ENCODE data around the gene PRKAG1.

Gene PRKAG1

GRCh38 chr12:49039421-49040363 is 21.1 kb upstream of the PRKAG1 start:
- no peak for TF ChIP-seq CTCF (IDR thresholded peaks at IDR 0.05; ENCODE audit: low read depth, low read length)
- no peak for TF ChIP-seq EZH2phosphoT487 (IDR thresholded peaks at IDR 0.05; ENCODE audit: low read depth)
- H3K36me3 ChIP-seq (replicated peaks; ENCODE audit: low read depth, low read length) = peaks cover 70% of the 10 kb centered on the region
- H2AFZ ChIP-seq (ENCODE audit: low read depth, low read length) = no peak overlapping the region
- H3K9me3 ChIP-seq (ENCODE audit: insufficient read depth, low read length) = no peaks in the 10 kb centered on the region
- H3K27me3 ChIP-seq (ENCODE audit: low read depth, low read length) = no peaks in the 10 kb centered on the region
- no peak overlapping the region for H3K4me2 ChIP-seq (ENCODE audit: low read length)
- no peak overlapping the region for H3K9ac ChIP-seq (ENCODE audit: low read length)
- H3K79me2 ChIP-seq (ENCODE audit: low read length) = no peaks in the 10 kb centered on the region
- H3K4me1 ChIP-seq (ENCODE audit: low read length) = no peaks in the 10 kb centered on the region
- no peak overlapping the region for H3K27ac ChIP-seq (ENCODE audit: low read length)
- no peak overlapping the region for H3K4me3 ChIP-seq (ENCODE audit: low read length)
- H4K20me1 ChIP-seq (ENCODE audit: insufficient read depth, low read length) = peaks cover 3% of the 10 kb centered on the region

- no peaks in the 10 kb centered on the region for H3K79me2 ChIP-seq (ENCODE audit: low read length)
- H3K4me1 ChIP-seq (ENCODE audit: low read length) = no peaks in the 10 kb centered on the region
- no peak overlapping the region for H3K27ac ChIP-seq (ENCODE audit: low read length)
- H3K27me3 ChIP-seq (ENCODE audit: low read depth, low read length) = no peaks in the 10 kb centered on the region
- no peak overlapping the region for H3K9ac ChIP-seq (ENCODE audit: low read length)
- H3K36me3 ChIP-seq (replicated peaks; ENCODE audit: low read depth, low read length) = peaks cover 71% of the 10 kb centered on the region
- H3K4me3 ChIP-seq (ENCODE audit: low read length) = no peak overlapping the region
- TF ChIP-seq EZH2phosphoT487 (IDR thresholded peaks at IDR 0.05; ENCODE audit: low read depth) = no peak
- TF ChIP-seq CTCF (IDR thresholded peaks at IDR 0.05; ENCODE audit: low read depth, low read length) = no peak
- no peak overlapping the region for H2AFZ ChIP-seq (ENCODE audit: low read depth, low read length)
- no peak overlapping the region for H3K4me2 ChIP-seq (ENCODE audit: low read length)
- H3K9me3 ChIP-seq (ENCODE audit: insufficient read depth, low read length) = no peaks in the 10 kb centered on the region
- peaks cover 3% of the 10 kb centered on the region for H4K20me1 ChIP-seq (ENCODE audit: insufficient read depth, low read length)
These were observed 19.8 kb upstream of the PRKAG1 start for GRCh38 chr12:49038291-49038955.

GRCh38 chr12:49037947-49038237 is 19.3 kb upstream of the PRKAG1 start:
- H3K9me3 ChIP-seq (ENCODE audit: insufficient read depth, low read length) = no peaks in the 10 kb centered on the region
- no peak overlapping the region for H3K4me2 ChIP-seq (ENCODE audit: low read length)
- H3K4me3 ChIP-seq (ENCODE audit: low read length) = no peak overlapping the region
- no peaks in the 10 kb centered on the region for H3K27me3 ChIP-seq (ENCODE audit: low read depth, low read length)
- H3K27ac ChIP-seq (ENCODE audit: low read length) = no peak overlapping the region
- H3K9ac ChIP-seq (ENCODE audit: low read length) = no peak overlapping the region
- peaks cover 3% of the 10 kb centered on the region for H4K20me1 ChIP-seq (ENCODE audit: insufficient read depth, low read length)
- H3K36me3 ChIP-seq (replicated peaks; ENCODE audit: low read depth, low read length) = peaks cover 65% of the 10 kb centered on the region
- no peaks in the 10 kb centered on the region for H3K79me2 ChIP-seq (ENCODE audit: low read length)
- H2AFZ ChIP-seq (ENCODE audit: low read depth, low read length) = no peak overlapping the region
- TF ChIP-seq EZH2phosphoT487 (IDR thresholded peaks at IDR 0.05; ENCODE audit: low read depth) = no peak
- no peak for TF ChIP-seq CTCF (IDR thresholded peaks at IDR 0.05; ENCODE audit: low read depth, low read length)
- no peaks in the 10 kb centered on the region for H3K4me1 ChIP-seq (ENCODE audit: low read length)

GRCh38 chr12:49037111-49037946 is 18.8 kb upstream of the PRKAG1 start:
- Histone ChIP-seq H3K4me3 (ENCODE audit: low read length) (no peak overlapping the region), H3K27ac (ENCODE audit: low read length) (no peak overlapping the region), H3K9me3 (ENCODE audit: insufficient read depth, low read length) (no peaks in the 10 kb centered on the region), H4K20me1 (ENCODE audit: insufficient read depth, low read length) (peaks cover 3% of the 10 kb centered on the region), H3K4me1 (ENCODE audit: low read length) (no peaks in the 10 kb centered on the region), H3K4me2 (ENCODE audit: low read length) (no peak overlapping the region), H3K79me2 (ENCODE audit: low read length) (no peaks in the 10 kb centered on the region), H3K36me3 (replicated peaks; ENCODE audit: low read depth, low read length) (peaks cover 60% of the 10 kb centered on the region), H3K27me3 (ENCODE audit: low read depth, low read length) (no peaks in the 10 kb centered on the region), H3K9ac (ENCODE audit: low read length) (no peak overlapping the region), H2AFZ (ENCODE audit: low read depth, low read length) (no peak overlapping the region)
- TF ChIP-seq EZH2phosphoT487 (IDR thresholded peaks at IDR 0.05; ENCODE audit: low read depth) (no peak), CTCF (IDR thresholded peaks at IDR 0.05; ENCODE audit: low read depth, low read length) (no peak)

Data from OCI-LY3 (cell line).